Left cardiac atrium (tissue), 4 donors: ENCODE results near the gene ZFP69B. TPM values are rescaled to one million over a fixed set of nuclear protein-coding genes. Genes with fewer than 3 reads are reported as not detected.
"Not testable (repeated sequence)": the region's sequence is repeated elsewhere in the genome, so short reads cannot be mapped to it uniquely, and the experiment has no call there.

Source experiments
- ATAC-seq, 2 donors: fragments of 200-7000 bp; cut with Tn5 transposase; one replicate each; pipeline ENCODE4 v1.9.1; 2020; ENCODE audit warnings: mild to moderate bottlenecking in 2 of 2, moderate library complexity in 2 of 2
- DNase-seq: peaks from one replicate; pipeline ENCODE4 v3.0.0-alpha.2; 2020
- intact Hi-C, 2 donors: fragments of 100-400 bp; cut with DNase I; formaldehyde crosslinking; loops; one replicate each; pipeline versions ENCODE4 v1.14.1 to v1.15.1; 2022 to 2023
- total RNA-seq, 2 donors: library from RNA; stranded (reverse); fragmentation: NEBNext Ultra II Directional; extraction: Animal tissue kit (Norgen Biotek cat#: 25700); gene quantifications; one replicate each; pipeline ENCODE4 v1.2.1, GENCODE V29; 2021
- donor health status: DM: no; HTN: yes; CAD: no.
- donor health status: DM: no; HTN: yes; CAD: no; lungs with severe emphysema.
- donor health status: DM: yes; HTN: yes; CAD: no.
- donor health status: Dilated cardiomyopathy.

The ZFP69B gene
- total RNA-seq, 2 donors from 2014 or later: 1.1 to 1.2 TPM

- peak in 1 of 2 donors; percentile 15 for ATAC-seq
- no peak for DNase-seq
- intact Hi-C loops: no loop called here
Measured at GRCh38 chr1:40432644-40433390, 17.5 kb upstream of the ZFP69B start.

GRCh38 chr1:40435471-40435870 lies 14.8 kb upstream of the ZFP69B start:
- no peak for DNase-seq
- peak in 1 of 2 donors; percentile 42 for ATAC-seq
- intact Hi-C loops: no loop called here

GRCh38 chr1:40435876-40436275 lies 14.4 kb upstream of the ZFP69B start:
- DNase-seq: no peak
- peak in 1 of 2 donors; percentile 25 for ATAC-seq
- intact Hi-C loops: no loop called here

GRCh38 chr1:40438391-40439015 lies 11.8 kb upstream of the ZFP69B start:
- ATAC-seq (peak in 1 of 2 donors; percentile 45), DNase-seq (no peak)
- intact Hi-C loops: no loop called here

- intact Hi-C loops: no loop called here
- DNase-seq (no peak), ATAC-seq (no peak)
Measured at GRCh38 chr1:40439247-40439646, 11.0 kb upstream of the ZFP69B start.

GRCh38 chr1:40450495-40451237 lies 390 bp downstream of the ZFP69B start:
- DNase-seq (peak; percentile 46), ATAC-seq (peak; percentile 10 to 42)
- intact Hi-C loops: no loop called here

- DNase-seq: no peak
- intact Hi-C loops: no loop called here
- no peak for ATAC-seq
Measured at GRCh38 chr1:40451238-40451585, 936 bp downstream of the ZFP69B start.

GRCh38 chr1:40454873-40455272 lies 4.6 kb downstream of the ZFP69B start:
- DNase-seq (no peak), ATAC-seq (no peak)
- intact Hi-C loops: no loop called here

- DNase-seq: no peak
- ATAC-seq: no peak
- intact Hi-C loops: no loop called here
Measured at GRCh38 chr1:40462956-40463590, 12.8 kb downstream of the ZFP69B start.

GRCh38 chr1:40469327-40469726 lies 19.1 kb downstream of the ZFP69B start:
- ATAC-seq: no peak
- intact Hi-C loops: no loop called here
- DNase-seq: no peak

- DNase-seq: no peak
- no peak for ATAC-seq
- intact Hi-C loops: no loop called here
Measured at GRCh38 chr1:40475268-40475667, 25.0 kb downstream of the ZFP69B start.

GRCh38 chr1:40476924-40477677 lies 26.8 kb downstream of the ZFP69B start, which contains the start of gene ZFP69:
Gene ZFP69 (plus strand): TSS chr1:40477290. CDS start chr1:40479362, 2,072 bp downstream.
- peak; percentile 86 for DNase-seq
- intact Hi-C loops: no loop called here
- ATAC-seq: peak; percentile 94 to 99

GRCh38 chr1:40477678-40478053 lies 27.4 kb downstream of the ZFP69B start:
- DNase-seq: peak; percentile 25
- peak; percentile 59 to 60 for ATAC-seq
- intact Hi-C loops: no loop called here

GRCh38 chr1:40478276-40478675 lies 28.0 kb downstream of the ZFP69B start:
- ATAC-seq (no peak), DNase-seq (no peak)
- intact Hi-C loops: no loop called here

GRCh38 chr1:40479156-40479555 lies 28.9 kb downstream of the ZFP69B start:
- intact Hi-C loops: no loop called here
- no peak for ATAC-seq
- no peak for DNase-seq

GRCh38 chr1:40495315-40495903 lies 45.1 kb downstream of the ZFP69B start:
- no peak for ATAC-seq
- intact Hi-C loops: no loop called here
- no peak for DNase-seq

- DNase-seq, ATAC-seq, intact Hi-C loops: not testable (repeated sequence)
Measured at GRCh38 chr1:40502651-40503050, 52.4 kb downstream of the ZFP69B start.

GRCh38 chr1:40507973-40508372 lies 57.7 kb downstream of the ZFP69B start:
- ATAC-seq (no peak), DNase-seq (no peak)
- intact Hi-C loops: no loop called here
